HG03175 (cell line): Measurements from ENCODE around the gene SLFN5.
"Not testable (repeated sequence)": the region's sequence is repeated elsewhere in the genome, so short reads cannot be mapped to it uniquely, and the experiment has no call there.

ENCODE experiments used
- ATAC-seq: cut with Tn5 transposase; IDR thresholded peaks from one replicate; pipeline ENCODE4 v1.9.1; 2021; ENCODE audit warnings: mild to moderate bottlenecking, moderate library complexity; ENCODE audit not compliant: unreplicated experiment

Gene SLFN5

GRCh38 chr17:35287286-35287811, 44.5 kb downstream of the SLFN5 start:
- ATAC-seq, result no peak

GRCh38 chr17:35289222-35289621, 46.4 kb downstream of the SLFN5 start:
- no peak for ATAC-seq

- no peak for ATAC-seq
Observed at GRCh38 chr17:35291802-35292201, 48.9 kb downstream of the SLFN5 start.

GRCh38 chr17:35293151-35293847, 50.4 kb downstream of the SLFN5 start:
- ATAC-seq, result no peak

GRCh38 chr17:35294756-35295155, 51.9 kb downstream of the SLFN5 start:
- ATAC-seq, result no peak

- no peak for ATAC-seq
Observed at GRCh38 chr17:35295686-35296085, 52.8 kb downstream of the SLFN5 start.

GRCh38 chr17:35297666-35298065, 54.8 kb downstream of the SLFN5 start:
- no peak for ATAC-seq

GRCh38 chr17:35298639-35299038, 55.8 kb downstream of the SLFN5 start:
- no peak for ATAC-seq

- ATAC-seq, result no peak
Observed at GRCh38 chr17:35299135-35299534, 56.3 kb downstream of the SLFN5 start.

- ATAC-seq, result not testable (repeated sequence)
Observed at GRCh38 chr17:35309345-35309744, 66.5 kb downstream of the SLFN5 start.

GRCh38 chr17:35312346-35312745, 69.5 kb downstream of the SLFN5 start:
- no peak for ATAC-seq

- ATAC-seq, result peak; percentile 76
Observed at GRCh38 chr17:35312790-35313711, 70.2 kb downstream of the SLFN5 start.

GRCh38 chr17:35313875-35314409, 71.1 kb downstream of the SLFN5 start:
- ATAC-seq, result no peak

GRCh38 chr17:35314415-35315216, 71.7 kb downstream of the SLFN5 start:
- no peak for ATAC-seq

GRCh38 chr17:35315283-35315682, 72.4 kb downstream of the SLFN5 start:
- ATAC-seq, result no peak

GRCh38 chr17:35315971-35316370, 73.1 kb downstream of the SLFN5 start:
- no peak for ATAC-seq

- ATAC-seq, result no peak
Observed at GRCh38 chr17:35322749-35323148, 79.9 kb downstream of the SLFN5 start.
